Small intestine (tissue), 7 donors: ENCODE data around the gene SPRED2. TPM values are rescaled to one million over a fixed set of nuclear protein-coding genes. Genes with fewer than 3 reads are reported as not detected.
A peak's percentile ranks its signal among the peaks of the same experiment; 100 is the strongest.

Experiments
- DNase-seq, 2 donors: peaks; one replicate each; pipeline versions ENCODE4 v3.0.0 to v3.0.0-alpha.2; 2013
- FAIRE-seq: peaks from 2 replicates; lab custom pipeline; 2012; peaks lifted over from hg19 to GRCh38; lab: Jason Lieb, UNC
- H3K27ac ChIP-seq, 3 donors: one replicate each; pipeline ENCODE4 v1.5.1; 2013; ENCODE audit warnings: low read length in 2 of 3, mild to moderate bottlenecking in 2 of 3, control low read depth in 1 of 3, inconsistent platforms in 1 of 3, low read depth in 1 of 3, moderate library complexity in 1 of 3
- H3K27me3 ChIP-seq, 3 donors: one replicate each; pipeline ENCODE4 v1.6.1; 2013; ENCODE audit warnings: low read length in 3 of 3, inconsistent platforms in 1 of 3; ENCODE audit not compliant: control insufficient read depth in 3 of 3, insufficient read depth in 3 of 3
- H3K36me3 ChIP-seq, 3 donors: one replicate each; pipeline ENCODE4 v1.6.1; 2013; ENCODE audit warnings: low read length in 3 of 3, inconsistent platforms in 1 of 3, low read depth in 1 of 3, mild to moderate bottlenecking in 1 of 3, moderate library complexity in 1 of 3; ENCODE audit not compliant: control insufficient read depth in 3 of 3, insufficient read depth in 2 of 3
- H3K4me1 ChIP-seq, 3 donors: one replicate each; pipeline ENCODE4 v1.6.1; 2013; ENCODE audit warnings: low read length in 2 of 3, inconsistent platforms in 1 of 3, low read depth in 1 of 3, mild to moderate bottlenecking in 1 of 3, moderate library complexity in 1 of 3; ENCODE audit not compliant: control insufficient read depth in 3 of 3, insufficient read depth in 2 of 3
- H3K4me3 ChIP-seq, 3 donors: one replicate each; pipeline ENCODE4 v1.5.1; 2013; ENCODE audit warnings: low read length in 3 of 3, control low read depth in 1 of 3, inconsistent platforms in 1 of 3, low read depth in 1 of 3, mild to moderate bottlenecking in 1 of 3, moderate library complexity in 1 of 3
- H3K9me3 ChIP-seq, 2 donors: one replicate each; pipeline ENCODE4 v1.6.1; 2013; ENCODE audit warnings: low read depth in 1 of 2, low read length in 1 of 2; ENCODE audit not compliant: control insufficient read depth in 2 of 2, insufficient read depth in 1 of 2
- WGBS, 3 donors: extraction: QIAGEN DNeasy Blood & Tissue Kit; methylation state at CpG; one replicate each; pipeline ENCODE4 v1.1.7; 2013; 5-methylcytosine and 5-hydroxymethylcytosine counted together
- polyA plus RNA-seq, 4 donors: library from polyadenylated mRNA; stranded (reverse) in 3 of 4; unstranded in 1 of 4; fragments of 200-250 nt in 3 of 4; fragments of 120-200 nt in 1 of 4; gene quantifications; one replicate each; pipeline versions ENCODE4 v1.2.1 to v1.2.3, GENCODE V29; 2013
- donor health status: healthy with polysubstance abuse.
- donor health status: control.
- donor health status: control.
- donor health status: Bipolar disorder and iron deficiency.
- donor health status: healthy.

Gene SPRED2
- polyA plus RNA-seq, 4 donors, result 10.7 to 26.3 (median 19.1) TPM

DNA sequence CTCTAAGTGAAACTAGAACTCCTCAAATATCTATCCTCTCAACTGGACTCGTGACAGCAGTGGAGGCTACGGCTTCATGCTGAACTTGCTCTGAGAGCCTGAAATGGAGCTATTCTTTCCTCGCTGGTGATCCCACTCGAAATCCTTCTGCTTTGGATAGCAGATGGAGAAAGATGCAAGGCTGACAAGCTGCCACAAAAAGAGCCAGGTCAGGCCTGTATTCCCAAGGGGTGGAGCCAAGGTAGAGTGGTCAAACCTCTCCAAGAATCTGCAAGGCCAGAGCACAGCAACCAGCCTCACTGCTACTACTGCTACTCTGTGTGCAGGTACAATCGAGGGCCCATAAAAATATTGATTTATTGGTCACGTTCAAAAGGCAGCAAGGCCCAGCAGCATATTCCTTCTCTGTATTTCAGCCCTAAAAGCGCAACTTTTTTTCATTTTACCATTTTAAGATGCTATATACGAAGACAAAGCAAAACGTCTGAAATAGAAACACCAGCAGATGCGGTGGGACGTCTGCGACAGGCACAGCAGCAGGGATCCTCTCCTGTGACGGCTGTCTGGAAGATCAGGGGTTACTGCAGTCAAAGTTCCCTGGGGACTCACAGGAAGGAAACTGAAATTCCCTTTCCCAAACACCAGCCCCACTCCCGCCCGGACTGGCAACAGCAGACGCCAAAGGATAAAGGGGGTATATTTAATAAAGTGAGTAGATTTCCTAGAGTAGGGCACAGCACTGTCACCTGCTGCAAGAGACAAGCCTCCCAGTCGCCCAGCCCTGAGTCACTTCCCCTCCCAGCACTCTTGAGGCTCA is 2.4 kb downstream of the SPRED2 start:
- no peak for FAIRE-seq
- H3K36me3 ChIP-seq, result peaks cover 0 to 2% (median 0%) of the 10 kb centered on the region in 3 donors
- DNase-seq, result peak in 1 of 2 donors; percentile 51
- H3K4me1 ChIP-seq, result peaks cover 0 to 12% (median 3%) of the 10 kb centered on the region in 3 donors
- peak overlapping the region; percentile 84 to 96 (median 87) for H3K27ac ChIP-seq
- WGBS, 3 donors, result 20 to 33% (median 33%) methylated on average over 17 of the region's 17 CpGs
- H3K27me3 ChIP-seq, result no peaks in the 10 kb centered on the region
- H3K9me3 ChIP-seq, result no peaks in the 10 kb centered on the region
- H3K4me3 ChIP-seq, result peak overlapping the region; percentile 75 to 99 (median 84)

DNA sequence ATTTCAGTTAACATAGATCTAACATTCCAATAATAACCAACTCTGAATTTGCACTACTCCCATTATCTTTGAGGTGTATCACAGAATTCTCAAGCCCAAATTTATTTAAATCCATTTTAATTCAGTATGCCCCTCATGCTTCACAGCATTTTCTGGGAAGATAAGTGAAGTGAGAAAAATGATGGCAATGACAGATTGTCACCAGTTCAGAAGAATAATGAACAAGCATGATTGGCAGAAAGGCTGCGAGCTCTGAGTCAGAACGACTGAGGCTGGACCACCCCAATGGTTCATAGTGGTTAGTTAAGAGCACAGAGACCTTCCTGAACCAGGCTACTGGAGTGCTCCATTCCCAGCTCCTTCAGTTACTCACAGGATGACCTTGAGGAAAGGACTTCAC is 4.9 kb downstream of the SPRED2 start:
- FAIRE-seq (no peak), DNase-seq (no peak)
- H3K27ac ChIP-seq, result no peak overlapping the region
- 79 to 94% (median 86%) methylated on average over 2 of the region's 2 CpGs for WGBS, 3 donors
- H3K36me3 ChIP-seq, result peaks cover 0 to 6% (median 0%) of the 10 kb centered on the region in 3 donors
- H3K4me1 ChIP-seq, result peaks cover 0 to 9% (median 3%) of the 10 kb centered on the region in 3 donors
- H3K9me3 ChIP-seq, result no peaks in the 10 kb centered on the region
- no peaks in the 10 kb centered on the region for H3K27me3 ChIP-seq
- H3K4me3 ChIP-seq, result no peak overlapping the region

DNA sequence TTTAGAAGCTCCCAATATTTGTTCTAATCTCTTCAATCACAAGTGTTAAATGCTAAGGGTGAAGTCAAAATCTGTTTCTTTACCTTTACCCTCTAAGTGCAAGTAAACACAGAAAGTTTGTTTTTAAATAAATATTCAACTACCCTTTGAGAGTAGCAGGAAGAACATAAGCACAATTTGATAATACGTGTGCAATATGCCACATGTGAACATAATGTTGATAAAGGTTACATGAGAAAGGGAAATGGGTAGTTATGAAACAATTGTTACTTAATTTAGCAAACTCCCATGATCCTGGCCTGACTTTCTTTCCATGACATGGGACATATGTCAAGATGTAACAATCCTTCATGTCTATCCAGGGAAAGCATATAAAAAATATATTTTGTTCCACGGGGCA is 7.1 kb downstream of the SPRED2 start:
- FAIRE-seq (no peak), DNase-seq (no peak)
- H3K36me3 ChIP-seq, result peaks cover 0 to 6% (median 0%) of the 10 kb centered on the region in 3 donors
- H3K4me1 ChIP-seq, result peaks cover 0 to 18% (median 3%) of the 10 kb centered on the region in 3 donors
- 60 to 63% (median 61%) methylated on average over 2 of the region's 2 CpGs for WGBS, 3 donors
- H3K27me3 ChIP-seq, result no peaks in the 10 kb centered on the region
- H3K27ac ChIP-seq, result no peak overlapping the region
- no peak overlapping the region for H3K4me3 ChIP-seq
- H3K9me3 ChIP-seq, result no peaks in the 10 kb centered on the region

DNA sequence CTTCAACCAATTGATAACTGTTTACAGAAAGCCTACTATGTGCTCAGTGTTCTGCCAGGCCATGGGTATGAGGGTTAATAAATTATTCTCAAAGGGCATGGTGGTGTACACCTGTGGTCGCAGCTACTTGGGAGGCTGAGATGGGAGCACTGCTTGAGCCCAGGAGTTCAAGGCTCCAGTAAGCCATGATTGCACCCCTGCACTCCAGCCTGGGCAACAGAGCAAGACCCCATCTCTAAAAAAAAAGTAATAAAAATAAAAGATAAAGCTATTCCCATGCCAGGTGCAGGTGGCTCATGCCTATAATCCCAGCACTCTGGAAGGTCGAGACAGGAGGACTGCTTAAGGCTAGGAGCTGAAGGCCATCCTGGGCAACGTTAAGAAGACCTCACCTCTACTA is 8.0 kb downstream of the SPRED2 start:
- FAIRE-seq, result no peak

DNA sequence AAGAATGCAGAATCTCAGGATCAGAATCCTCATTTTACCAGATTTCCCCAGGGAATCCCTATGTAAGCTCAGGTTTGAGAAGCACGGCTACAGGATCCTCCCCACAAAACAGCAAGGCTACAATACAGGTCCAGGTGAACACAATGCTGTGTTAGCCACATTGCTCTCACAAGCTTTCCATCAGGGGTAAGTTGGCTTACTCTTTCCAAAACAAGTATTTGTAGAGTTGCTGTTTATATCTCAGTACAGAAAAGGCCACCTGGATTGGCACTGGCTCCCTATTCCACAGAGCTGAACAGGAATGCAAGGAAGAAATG is 11.0 kb downstream of the SPRED2 start:
- WGBS, 3 donors, result 81 to 100% (median 88%) methylated on average over 1 of the region's 1 CpG
- Histone ChIP-seq H3K27me3 (no peaks in the 10 kb centered on the region), H3K4me1 (peaks cover 1 to 9% (median 5%) of the 10 kb centered on the region in 3 donors), H3K36me3 (peaks cover 0 to 3% (median 0%) of the 10 kb centered on the region in 3 donors), H3K4me3 (no peak overlapping the region), H3K9me3 (no peaks in the 10 kb centered on the region), H3K27ac (no peak overlapping the region)
- FAIRE-seq (no peak), DNase-seq (no peak)

More for the DNA sequence above, 8.0 kb downstream of the SPRED2 start:
- peaks cover 0 to 9% (median 3%) of the 10 kb centered on the region in 3 donors for H3K4me1 ChIP-seq
- no peak for DNase-seq
- 68 to 81% (median 81%) methylated on average over 3 of the region's 3 CpGs for WGBS, 3 donors
- no peaks in the 10 kb centered on the region for H3K27me3 ChIP-seq
- H3K36me3 ChIP-seq, result peaks cover 0 to 3% (median 0%) of the 10 kb centered on the region in 3 donors
- H3K27ac ChIP-seq, result no peak overlapping the region
- no peaks in the 10 kb centered on the region for H3K9me3 ChIP-seq
- H3K4me3 ChIP-seq, result no peak overlapping the region

DNA sequence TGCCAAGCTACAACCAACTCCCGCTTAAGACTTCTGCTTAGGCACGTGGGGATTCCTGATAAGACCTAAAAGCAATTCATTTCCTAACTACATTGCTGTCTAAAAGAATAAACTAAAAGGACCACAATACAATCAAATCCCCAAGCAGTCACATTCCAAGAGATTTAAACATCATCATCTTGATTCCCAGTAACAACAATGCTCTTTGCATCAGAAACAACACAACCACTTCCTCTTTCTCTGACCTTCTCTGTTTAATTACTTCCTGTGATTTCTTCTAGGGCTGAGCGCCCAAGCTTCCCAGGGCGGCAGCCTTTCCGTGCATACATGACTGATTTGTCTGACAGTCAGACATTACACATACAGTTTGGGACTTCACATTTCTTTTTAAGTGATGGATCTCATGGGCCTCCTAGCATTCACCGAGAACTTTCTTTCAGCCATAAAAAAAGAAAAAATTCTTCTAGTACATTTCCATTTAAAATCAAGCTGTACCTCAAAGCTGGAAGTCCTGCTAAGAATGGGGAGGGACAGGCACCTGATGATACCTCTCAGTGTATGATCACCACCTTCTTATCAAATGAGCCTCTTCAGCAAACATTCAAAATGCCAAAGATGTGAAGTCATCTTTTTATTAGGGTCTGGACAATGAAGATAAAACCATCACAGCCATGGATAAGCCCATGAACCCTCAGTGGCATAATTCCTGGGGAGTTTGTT is 11.5 kb downstream of the SPRED2 start:
- no peaks in the 10 kb centered on the region for H3K27me3 ChIP-seq
- no peaks in the 10 kb centered on the region for H3K9me3 ChIP-seq
- peaks cover 0 to 3% (median 0%) of the 10 kb centered on the region in 3 donors for H3K36me3 ChIP-seq
- peak; percentile 14 to 36 for DNase-seq
- WGBS, 3 donors, result 40 to 72% (median 59%) methylated on average over 6 of the region's 6 CpGs
- H3K27ac ChIP-seq, result no peak overlapping the region
- H3K4me1 ChIP-seq, result peaks cover 1 to 9% (median 5%) of the 10 kb centered on the region in 3 donors
- FAIRE-seq, result no peak
- no peak overlapping the region for H3K4me3 ChIP-seq

DNA sequence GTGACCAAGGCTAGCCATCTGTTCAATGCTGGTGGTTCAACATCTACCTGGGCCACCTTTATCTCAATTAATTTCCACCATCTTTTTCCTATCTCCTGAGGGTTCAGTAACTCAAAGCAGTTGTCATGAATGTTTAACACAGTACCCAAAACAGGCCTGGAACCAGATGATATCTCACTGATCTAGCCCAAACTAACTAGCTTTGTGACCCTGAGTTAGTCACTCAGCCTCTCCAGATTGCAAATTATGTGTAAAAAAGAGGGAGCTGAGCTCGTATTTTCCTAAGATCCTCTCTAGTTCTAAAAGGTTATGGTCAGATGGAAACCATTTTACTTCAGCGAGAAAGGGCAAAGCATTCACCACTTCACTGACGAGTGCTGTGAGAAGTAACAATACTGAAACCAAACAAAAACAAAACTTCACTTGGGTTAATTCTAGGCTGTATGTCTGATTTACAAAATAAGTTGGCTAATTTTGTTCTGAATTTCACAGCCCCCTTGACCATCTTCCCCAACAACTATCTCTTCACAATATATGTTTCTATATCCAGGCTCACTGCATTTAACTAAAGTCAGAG is 14.8 kb downstream of the SPRED2 start:
- H3K9me3 ChIP-seq, result no peaks in the 10 kb centered on the region
- no peaks in the 10 kb centered on the region for H3K27me3 ChIP-seq
- peak overlapping the region in 1 of 3 donors; percentile 22 for H3K27ac ChIP-seq
- H3K4me3 ChIP-seq, result no peak overlapping the region
- H3K4me1 ChIP-seq, result peaks cover 1 to 9% (median 2%) of the 10 kb centered on the region in 3 donors
- FAIRE-seq (no peak), DNase-seq (no peak)
- WGBS, 3 donors, result 75 to 90% (median 75%) methylated on average over 3 of the region's 3 CpGs
- H3K36me3 ChIP-seq, result peaks cover 0 to 2% (median 0%) of the 10 kb centered on the region in 3 donors

DNA sequence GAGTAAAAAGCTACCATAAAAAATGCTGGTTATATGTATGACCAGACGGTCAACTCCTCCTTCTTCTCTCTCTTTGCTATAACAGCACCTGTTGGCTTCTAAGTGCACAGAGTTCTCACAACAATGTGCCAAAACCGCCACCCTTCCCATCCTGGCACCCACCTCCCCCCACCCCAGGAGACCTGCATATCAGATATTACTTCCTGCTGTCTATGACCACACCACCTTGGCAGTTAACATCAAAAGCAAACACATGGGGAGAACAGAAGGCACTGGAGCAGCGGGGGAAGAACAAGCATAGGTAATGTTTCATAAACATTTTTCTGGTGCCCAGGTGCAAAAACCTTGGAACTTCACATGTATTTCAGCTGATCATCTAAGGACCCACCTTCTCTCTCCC is 15.5 kb downstream of the SPRED2 start:
- DNase-seq, result peak; percentile 38 to 45
- H3K36me3 ChIP-seq, result peaks cover 0 to 2% (median 0%) of the 10 kb centered on the region in 3 donors
- peaks cover 1 to 14% (median 5%) of the 10 kb centered on the region in 3 donors for H3K4me1 ChIP-seq

More for the DNA sequence above, 15.5 kb downstream of the SPRED2 start:
- Histone ChIP-seq H3K4me3 (no peak overlapping the region), H3K27ac (peak overlapping the region in 1 of 3 donors; percentile 22), H3K9me3 (no peaks in the 10 kb centered on the region), H3K27me3 (no peaks in the 10 kb centered on the region)
- FAIRE-seq, result no peak
- WGBS, 3 donors, result 16 to 63% (median 26%) methylated on average over 3 of the region's 3 CpGs
